K562 (cell line): ENCODE data around the gene SLC6A9.

Source experiments
- ATF1 ChIP-seq, 2 experiments: fragments of 450-650 bp in 1 of 2; IDR thresholded peaks; 2 replicates each; pipeline ENCODE4 v1.6.1; 2016; ENCODE audit warnings: missing compliant biosample characterization in 1 of 2, missing genetic modification characterization in 1 of 2
- KDM5B ChIP-seq: fragments of 200-600 bp; sonication (generic); IDR thresholded peaks from 2 replicates; pipeline ENCODE4 v1.6.1; 2012; ENCODE audit warnings: low read depth, mild to moderate bottlenecking, moderate library complexity, low read length, control low read depth, inconsistent platforms; ENCODE audit not compliant: insufficient replicate concordance
- L3MBTL2 ChIP-seq: fragments of 450-650 bp; IDR thresholded peaks from 2 replicates; pipeline ENCODE4 v1.6.1; 2016; ENCODE audit warnings: mild to moderate bottlenecking, moderate library complexity
- POLR2A ChIP-seq: fragments of 450-650 bp; conservative IDR thresholded peaks from 2 replicates; pipeline ENCODE4 v1.6.1; 2016
- SMAD4 ChIP-seq: fragments of 250-450 bp; sonication (Bioruptor Pico); conservative IDR thresholded peaks from 2 replicates; pipeline ENCODE4 v1.8.0; 2021; ENCODE audit warnings: inconsistent platforms, mild to moderate bottlenecking, moderate library complexity
- TBP ChIP-seq: optimal IDR thresholded peaks from 2 replicates; pipeline ENCODE3; 2011; ENCODE audit warnings: low read depth, low read length, improper control_type of control experiment
- TEAD4 ChIP-seq, 2 experiments: sonication (generic) in 1 of 2; formaldehyde crosslinking in 1 of 2; IDR thresholded peaks; 2 replicates each; pipeline versions ENCODE4 v1.6.1 to v1.8.0; 2012 to 2022; ENCODE audit warnings: borderline replicate concordance in 1 of 2, inconsistent platforms in 1 of 2, low read length in 1 of 2, mild to moderate bottlenecking in 1 of 2, missing genetic modification reagents in 1 of 2
- ZBTB33 ChIP-seq: sonication (generic); formaldehyde crosslinking; IDR thresholded peaks from 2 replicates; pipeline ENCODE4 v1.8.1; 2023; ENCODE audit warnings: mild to moderate bottlenecking, missing genetic modification reagents
- ZNF311 ChIP-seq: fragments of 250-450 bp; sonication (Bioruptor Pico); IDR thresholded peaks from 2 replicates; pipeline ENCODE4 v1.4.0; 2020; ENCODE audit warnings: mild to moderate bottlenecking, moderate library complexity
- TF ChIP-seq, protein P1 (sequence below): fragments of 250-450 bp; sonication (Bioruptor Pico); IDR thresholded peaks from 2 replicates; pipeline ENCODE4 v1.5.0; 2021; ENCODE audit warnings: mild to moderate bottlenecking, borderline replicate concordance

- TF ChIP-seq SMAD4 (no peak), L3MBTL2 (no peak), TEAD4 (IDR thresholded peaks at IDR 0.05; ENCODE audit: low read length) (no peak), TEAD4 (CRISPR knock-in tag; IDR thresholded peaks at IDR 0.05; ENCODE audit: borderline replicate concordance) (no peak), ZNF311 (CRISPR knock-in tag) (no peak), ZBTB33 (no peak), TBP (no peak), POLR2A (no peak), ATF1 (CRISPR knock-in tag; IDR thresholded peaks at IDR 0.05) (no peak), ATF1 (tag; IDR thresholded peaks at IDR 0.05) (no peak), KDM5B (no peak)
- TF ChIP-seq, protein P1, sequence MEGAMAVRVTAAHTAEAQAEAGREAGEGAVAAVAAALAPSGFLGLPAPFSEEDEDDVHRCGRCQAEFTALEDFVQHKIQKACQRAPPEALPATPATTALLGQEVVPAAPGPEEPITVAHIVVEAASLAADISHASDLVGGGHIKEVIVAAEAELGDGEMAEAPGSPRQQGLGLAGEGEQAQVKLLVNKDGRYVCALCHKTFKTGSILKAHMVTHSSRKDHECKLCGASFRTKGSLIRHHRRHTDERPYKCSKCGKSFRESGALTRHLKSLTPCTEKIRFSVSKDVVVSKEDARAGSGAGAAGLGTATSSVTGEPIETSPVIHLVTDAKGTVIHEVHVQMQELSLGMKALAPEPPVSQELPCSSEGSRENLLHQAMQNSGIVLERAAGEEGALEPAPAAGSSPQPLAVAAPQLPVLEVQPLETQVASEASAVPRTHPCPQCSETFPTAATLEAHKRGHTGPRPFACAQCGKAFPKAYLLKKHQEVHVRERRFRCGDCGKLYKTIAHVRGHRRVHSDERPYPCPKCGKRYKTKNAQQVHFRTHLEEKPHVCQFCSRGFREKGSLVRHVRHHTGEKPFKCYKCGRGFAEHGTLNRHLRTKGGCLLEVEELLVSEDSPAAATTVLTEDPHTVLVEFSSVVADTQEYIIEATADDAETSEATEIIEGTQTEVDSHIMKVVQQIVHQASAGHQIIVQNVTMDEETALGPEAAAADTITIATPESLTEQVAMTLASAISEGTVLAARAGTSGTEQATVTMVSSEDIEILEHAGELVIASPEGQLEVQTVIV (CRISPR knock-in tag) = no peak
Measured at GRCh38 chr1:43956234-43956633, 75.0 kb downstream of the SLC6A9 start.
